GM19452 (cell line): Measurements from ENCODE around the gene CDK11A.
"Not testable (repeated sequence)": the region's sequence is repeated elsewhere in the genome, so short reads cannot be mapped to it uniquely, and the experiment has no call there.

Experiments used
- ATAC-seq: cut with Tn5 transposase; IDR thresholded peaks from one replicate; pipeline ENCODE4 v1.9.1; 2021; ENCODE audit not compliant: unreplicated experiment

CDK11A gene

GRCh38 chr1:1754051-1754815 is 30.1 kb upstream of the CDK11A start:
- ATAC-seq: no peak

DNA sequence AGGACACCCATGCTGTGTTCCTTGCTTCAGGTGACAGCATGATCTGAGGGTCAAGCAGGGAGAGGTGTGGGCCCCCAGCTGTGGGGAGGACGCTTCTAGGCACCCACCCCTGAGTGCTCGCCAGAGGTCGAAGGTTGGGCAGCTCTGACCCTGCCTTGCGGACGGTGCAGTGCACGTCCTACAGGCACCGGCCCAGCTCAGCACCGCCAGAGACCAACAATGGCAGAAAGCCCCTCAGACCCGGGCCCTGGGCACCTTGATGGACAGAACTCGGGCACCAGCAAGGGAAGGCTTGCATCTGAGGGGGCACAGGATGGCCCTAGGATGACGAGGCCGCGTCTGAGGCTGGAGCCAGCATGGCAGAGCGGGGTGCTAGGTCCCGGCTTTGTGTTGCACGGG is 29.4 kb upstream of the CDK11A start:
- ATAC-seq: no peak

DNA sequence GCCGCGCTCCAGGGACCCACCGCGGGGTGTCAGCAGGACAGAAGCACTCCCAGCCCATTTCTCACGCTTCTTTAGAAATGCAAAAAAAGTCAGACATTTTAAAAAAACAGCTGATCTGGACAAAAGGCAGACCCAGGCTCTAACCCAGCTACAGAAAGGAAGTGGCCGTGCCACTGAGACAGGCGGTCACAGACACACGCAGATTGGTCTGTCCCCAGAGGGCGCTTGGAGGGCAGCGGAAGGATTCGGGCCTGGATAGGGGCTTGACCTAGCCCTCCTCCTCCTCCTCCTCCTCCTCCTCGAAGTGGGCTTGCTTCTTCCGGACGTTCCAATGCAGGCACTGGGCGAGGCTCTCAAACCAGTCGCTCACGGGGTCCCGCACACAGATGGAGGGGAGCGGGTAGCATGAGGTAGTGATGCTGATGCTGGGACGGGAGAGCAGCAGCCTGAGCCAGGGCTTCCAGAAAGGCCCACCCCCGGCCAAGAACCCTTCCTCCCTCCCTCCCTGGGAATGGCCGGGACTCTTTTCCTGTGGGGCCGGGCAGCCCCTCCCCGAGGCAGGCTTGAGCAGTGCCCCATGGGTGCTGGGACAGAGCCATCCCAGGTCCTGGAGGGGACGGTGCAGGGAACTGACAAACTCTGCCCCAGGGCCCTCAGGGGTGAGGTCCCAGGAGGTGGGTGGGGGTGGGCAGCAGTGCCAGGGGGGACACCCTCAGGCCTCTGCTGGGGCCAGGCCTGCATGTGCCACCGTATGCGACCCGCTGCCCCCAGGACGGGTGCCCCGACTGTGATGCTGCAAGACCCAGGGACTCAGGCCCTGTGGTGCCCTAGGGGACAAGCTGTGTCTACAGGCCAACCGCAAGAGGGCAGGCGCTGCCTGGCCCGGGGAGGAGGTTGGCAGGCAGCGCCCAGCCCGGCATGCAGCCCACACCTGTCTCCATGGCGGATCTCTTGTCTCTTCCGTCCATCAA is 28.8 kb upstream of the CDK11A start:
- ATAC-seq: no peak

DNA sequence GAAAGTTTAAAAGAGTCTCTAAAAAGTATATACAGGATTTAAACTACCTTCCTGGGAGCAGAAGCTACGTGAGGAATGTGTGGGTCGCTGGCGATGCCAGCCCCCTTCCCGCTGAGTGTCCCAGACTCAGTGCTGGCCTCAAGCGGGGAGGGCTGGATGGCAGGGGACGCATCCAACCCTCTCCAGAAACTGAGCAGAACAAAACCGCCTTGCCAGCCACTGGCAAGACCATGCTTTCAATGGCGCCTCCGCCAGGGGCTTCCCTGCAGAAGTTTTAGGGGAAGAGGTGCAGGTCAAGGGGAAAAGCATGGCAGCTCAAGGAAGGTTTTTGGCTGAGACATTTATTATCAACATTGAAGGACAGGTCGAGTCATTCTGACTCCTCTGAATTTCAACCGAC is 28.0 kb upstream of the CDK11A start:
- no peak for ATAC-seq

DNA sequence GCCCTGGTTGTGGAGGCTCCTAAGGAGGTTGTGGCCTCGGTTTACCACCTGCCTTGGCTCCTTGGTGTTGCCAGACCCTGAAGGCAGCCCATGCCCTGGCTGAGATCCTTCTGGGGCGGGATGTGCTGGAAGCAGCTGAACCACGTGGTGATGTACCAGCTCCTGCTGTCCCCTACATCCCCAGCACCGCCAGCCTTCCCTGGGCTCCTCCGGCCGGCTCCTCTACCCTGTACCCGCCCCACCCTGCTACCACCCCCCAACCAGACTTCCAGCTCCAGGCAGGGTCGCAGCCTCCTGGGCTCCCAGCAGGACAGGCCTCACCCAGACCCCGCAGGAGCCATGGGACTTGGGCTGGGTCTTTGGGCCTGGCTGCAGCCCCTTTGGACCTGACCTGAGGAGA is 25.8 kb upstream of the CDK11A start:
- not testable (repeated sequence) for ATAC-seq

GRCh38 chr1:1748686-1749321 is 24.6 kb upstream of the CDK11A start:
- no peak for ATAC-seq

DNA sequence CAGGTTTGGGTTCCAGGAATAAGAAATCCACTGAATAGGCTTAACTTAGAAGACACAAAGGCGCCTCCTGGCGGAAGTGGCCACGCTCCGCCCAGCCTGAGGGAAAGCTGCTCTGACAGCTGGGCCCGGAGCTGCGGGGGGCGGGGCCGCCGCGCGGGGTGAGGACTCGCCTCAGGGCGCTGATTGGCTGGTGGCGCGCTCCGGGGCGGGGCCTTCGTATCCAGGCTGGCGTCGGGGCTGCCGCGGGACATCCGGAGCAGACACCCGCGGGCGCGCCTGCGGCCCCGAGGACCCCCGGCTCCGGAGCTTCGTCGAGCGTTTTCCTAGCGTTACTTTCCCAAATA is 22.4 kb upstream of the CDK11A start:
- peak; percentile 77 for ATAC-seq

DNA sequence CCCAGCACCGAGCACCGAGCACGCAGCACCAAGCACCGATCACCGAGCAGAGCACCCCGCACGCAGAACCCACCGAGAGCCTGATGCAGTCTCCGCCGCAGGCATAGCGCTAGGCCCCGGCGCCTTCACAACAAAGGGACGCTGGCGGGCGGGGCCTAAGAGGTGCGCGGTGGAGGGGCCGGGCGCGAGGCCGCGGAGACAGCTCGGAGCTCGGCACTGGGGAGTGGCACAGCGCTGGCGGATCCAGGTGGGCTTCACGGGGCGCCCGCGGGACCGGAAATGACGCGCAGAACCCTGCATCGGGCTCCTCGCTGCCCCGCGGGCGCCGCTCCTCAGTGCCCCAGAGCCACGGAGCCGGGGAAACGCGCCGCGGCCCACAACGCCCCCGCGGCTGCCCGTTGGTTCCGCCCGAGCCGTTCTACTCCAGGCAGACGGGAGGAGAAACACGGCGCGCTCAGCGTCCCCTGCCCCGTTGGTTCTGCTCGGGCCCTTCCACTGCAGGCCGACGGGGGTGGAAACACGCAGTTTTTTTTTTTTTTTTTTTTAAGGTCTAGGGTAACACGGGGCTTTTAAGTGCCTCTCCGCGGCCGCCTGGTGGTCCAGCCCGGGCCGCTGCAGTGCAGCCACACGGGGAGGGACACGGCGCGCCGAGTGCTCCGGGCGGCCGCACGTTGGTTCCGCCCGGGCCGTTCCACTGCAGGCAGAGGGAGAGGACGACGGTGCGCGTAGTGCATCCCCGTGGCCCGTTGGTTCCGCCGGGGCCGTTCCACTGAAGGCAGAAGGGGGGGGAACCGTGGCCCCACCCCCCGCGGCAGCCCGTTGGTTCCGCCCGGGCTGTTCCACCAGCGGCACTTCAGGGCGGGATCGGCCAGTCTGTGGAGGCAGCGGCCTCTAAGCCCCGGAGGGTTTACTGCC is 21.8 kb upstream of the CDK11A start:
- ATAC-seq: peak; percentile 66

- not testable (repeated sequence) for ATAC-seq
Observed at GRCh38 chr1:1742529-1742928, 18.4 kb upstream of the CDK11A start.

DNA sequence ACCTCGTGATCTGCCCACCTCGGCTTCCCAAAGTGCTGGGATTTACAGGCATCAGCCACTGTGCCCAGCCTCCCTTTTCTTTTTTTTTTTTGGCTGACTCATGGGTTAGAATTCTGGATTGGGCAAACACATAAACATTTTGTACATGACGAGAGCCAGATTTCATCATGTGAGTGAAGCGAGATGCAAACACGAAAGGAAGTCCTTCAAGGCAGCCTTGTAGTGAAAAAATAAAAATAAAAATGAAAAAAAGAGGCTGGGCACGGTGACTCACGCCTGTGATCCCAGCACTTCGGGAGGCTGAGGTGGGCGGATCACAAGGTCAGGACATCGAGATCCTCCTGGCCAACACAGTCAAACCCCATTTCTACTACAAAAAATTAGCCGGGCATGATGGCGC is 16.9 kb upstream of the CDK11A start:
- not testable (repeated sequence) for ATAC-seq

GRCh38 chr1:1738799-1739337 is 14.7 kb upstream of the CDK11A start:
- not testable (repeated sequence) for ATAC-seq

GRCh38 chr1:1737675-1738590 is 13.8 kb upstream of the CDK11A start:
- ATAC-seq: not testable (repeated sequence)

DNA sequence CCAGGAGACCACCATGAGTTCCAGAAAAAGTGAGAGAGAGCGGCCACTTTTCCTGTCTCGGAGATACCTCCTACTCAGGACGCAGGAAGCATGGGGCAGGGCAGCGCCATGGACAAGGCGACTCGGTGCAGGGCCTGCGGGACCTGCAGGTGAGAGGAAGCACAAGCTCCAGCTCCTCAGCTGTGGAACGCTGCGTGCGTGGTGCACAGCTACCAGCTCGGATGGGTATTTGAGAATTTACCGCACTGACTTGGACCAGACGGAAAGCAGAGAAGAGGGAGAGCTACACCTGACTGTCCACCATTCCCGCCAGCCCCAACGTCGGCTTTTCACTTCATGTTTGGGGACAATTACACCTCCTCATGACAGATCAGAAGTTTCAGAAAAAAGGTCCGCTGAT is 8.2 kb upstream of the CDK11A start:
- no peak for ATAC-seq

GRCh38 chr1:1730870-1731269 is 6.7 kb upstream of the CDK11A start:
- no peak for ATAC-seq

DNA sequence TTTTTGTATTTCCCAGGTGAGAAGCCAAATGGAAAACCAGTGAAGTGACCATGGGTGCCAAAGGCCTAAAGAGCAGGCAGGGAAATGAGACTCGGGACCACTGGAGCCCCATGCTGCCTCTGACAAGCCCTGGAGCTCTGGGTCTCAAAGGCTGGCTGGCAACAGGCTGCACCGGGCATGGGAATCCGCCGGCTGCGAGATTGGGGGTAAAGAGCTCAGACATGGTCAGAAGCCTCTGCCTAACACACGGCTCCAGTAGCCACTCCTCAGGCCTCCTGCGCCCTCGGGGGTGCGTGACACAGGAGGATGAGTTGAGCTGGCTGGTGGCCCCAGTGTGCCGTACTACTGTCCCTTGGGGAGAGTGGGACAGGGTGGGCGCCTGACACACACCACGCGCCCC is 6.1 kb upstream of the CDK11A start:
- ATAC-seq: not testable (repeated sequence)

- not testable (repeated sequence) for ATAC-seq
Observed at GRCh38 chr1:1729116-1729816, 5.1 kb upstream of the CDK11A start.

DNA sequence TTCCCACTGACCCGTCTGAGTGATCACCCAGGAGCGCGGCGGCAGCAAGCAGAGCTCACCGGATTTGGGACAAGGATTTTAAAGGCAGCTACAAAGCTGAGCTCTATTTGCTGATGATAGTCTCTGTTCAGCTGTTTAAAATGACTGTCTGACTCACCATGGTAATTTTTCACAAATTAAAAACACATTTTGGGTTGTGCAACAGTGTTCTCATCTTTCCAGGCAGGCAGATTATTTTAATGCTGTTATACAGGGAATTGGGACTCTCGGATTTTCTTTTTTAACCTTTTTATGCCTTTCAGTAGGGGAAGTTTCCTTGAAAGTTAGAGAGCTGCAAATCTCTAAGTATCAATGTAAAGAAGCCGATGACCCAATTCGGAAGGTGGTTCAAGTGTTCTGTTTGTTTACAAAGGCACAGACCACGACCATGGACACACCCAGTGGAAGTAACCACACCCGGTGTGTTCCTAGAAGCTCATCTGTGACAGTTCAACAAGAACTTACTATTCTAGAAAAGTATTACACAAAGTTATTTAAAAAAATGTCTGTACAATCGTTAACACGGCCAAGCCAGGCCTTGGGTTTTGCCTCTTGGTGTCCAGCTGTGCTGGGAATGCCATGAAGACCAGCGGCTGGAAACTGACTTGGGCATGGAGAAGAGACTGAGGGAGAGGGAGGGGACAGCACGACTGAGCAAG is 4.3 kb upstream of the CDK11A start:
- not testable (repeated sequence) for ATAC-seq

DNA sequence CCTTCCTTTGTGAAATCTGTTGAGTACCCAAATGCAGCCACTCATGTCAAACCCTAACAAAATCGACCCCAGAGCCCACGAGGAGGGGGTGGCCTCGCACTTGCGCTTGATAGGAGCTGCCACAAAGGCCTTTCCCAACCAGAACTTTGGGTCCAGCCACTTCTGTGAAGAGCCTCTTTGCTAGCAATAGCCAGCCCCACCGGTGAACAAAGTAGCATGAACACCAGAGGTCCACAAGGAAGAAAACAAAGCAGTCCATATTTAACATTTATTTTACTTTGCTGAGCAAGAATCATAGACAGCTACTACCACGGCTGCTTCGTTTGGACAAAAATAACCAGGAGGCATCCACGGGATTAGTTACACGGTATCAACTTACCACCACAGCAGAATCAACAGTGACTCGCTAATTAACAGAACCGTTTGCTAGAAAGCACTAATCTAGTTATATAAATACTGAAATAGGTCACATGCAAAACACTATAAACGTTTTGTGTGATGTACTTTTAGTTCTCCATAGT is 3.0 kb upstream of the CDK11A start:
- ATAC-seq: not testable (repeated sequence)
